Mucosa of gallbladder (tissue), 1 donor: ENCODE data around the gene PLCD1. TPM values are rescaled to one million over a fixed set of nuclear protein-coding genes. Genes with fewer than 3 reads are reported as not detected.
A peak's percentile ranks its signal among the peaks of the same experiment; 100 is the strongest.
"Not testable (repeated sequence)": the region's sequence is repeated elsewhere in the genome, so short reads cannot be mapped to it uniquely, and the experiment has no call there.

ENCODE experiments used
- DNase-seq: peaks from one replicate; pipeline ENCODE4 v3.0.0-alpha.2; 2020; ENCODE audit warnings: low spot score
- total RNA-seq: library from RNA; stranded (reverse); gene quantifications from one replicate; pipeline ENCODE4 v1.2.1, GENCODE V29; 2021
- donor health status: DM: no; HTN: no; CAD: no.

PLCD1 gene
- total RNA-seq, 1 donor from 2014 or later, result 43.9 TPM

DNA sequence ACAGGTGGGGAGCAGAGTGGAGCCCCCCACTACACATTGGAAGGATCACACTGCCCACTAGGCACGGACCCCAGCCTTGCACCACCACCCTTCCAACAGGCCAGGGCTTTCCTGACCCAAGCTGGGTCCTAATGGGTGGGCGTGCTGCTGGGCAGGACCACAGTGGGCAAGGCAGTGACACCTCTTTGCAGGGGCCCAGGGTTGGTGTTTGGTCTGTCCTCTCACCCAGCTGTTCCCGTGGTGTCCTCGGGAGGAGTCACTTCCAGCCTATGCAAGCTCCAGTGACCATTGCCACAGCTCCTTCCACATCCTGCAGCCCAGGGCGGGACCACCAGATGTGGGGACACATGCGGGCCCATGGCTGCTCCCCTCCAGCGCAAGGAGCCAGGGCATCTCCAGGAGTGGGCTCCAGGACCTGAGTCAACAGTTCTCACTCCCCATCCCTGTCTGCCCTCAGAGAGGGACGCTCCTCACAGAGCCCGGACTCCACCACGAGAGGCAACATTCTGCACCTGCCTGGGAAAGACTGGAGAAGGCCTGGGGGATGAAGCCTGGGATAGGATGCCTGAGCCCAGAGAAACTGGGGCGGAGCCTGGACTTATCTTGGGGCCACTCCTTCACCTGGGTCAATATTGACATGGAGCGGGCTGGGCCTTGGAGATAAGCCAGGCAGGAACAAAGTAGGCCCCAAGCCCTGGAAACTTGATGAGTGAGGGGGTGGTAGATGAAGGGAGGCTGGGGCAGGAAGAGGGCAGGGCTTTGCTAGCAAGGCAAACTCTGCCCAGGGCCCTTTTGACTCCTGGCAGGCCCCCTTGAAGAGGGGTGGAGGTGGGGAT lies 42.7 kb downstream of the PLCD1 start:
- peak; percentile 92 for DNase-seq

DNA sequence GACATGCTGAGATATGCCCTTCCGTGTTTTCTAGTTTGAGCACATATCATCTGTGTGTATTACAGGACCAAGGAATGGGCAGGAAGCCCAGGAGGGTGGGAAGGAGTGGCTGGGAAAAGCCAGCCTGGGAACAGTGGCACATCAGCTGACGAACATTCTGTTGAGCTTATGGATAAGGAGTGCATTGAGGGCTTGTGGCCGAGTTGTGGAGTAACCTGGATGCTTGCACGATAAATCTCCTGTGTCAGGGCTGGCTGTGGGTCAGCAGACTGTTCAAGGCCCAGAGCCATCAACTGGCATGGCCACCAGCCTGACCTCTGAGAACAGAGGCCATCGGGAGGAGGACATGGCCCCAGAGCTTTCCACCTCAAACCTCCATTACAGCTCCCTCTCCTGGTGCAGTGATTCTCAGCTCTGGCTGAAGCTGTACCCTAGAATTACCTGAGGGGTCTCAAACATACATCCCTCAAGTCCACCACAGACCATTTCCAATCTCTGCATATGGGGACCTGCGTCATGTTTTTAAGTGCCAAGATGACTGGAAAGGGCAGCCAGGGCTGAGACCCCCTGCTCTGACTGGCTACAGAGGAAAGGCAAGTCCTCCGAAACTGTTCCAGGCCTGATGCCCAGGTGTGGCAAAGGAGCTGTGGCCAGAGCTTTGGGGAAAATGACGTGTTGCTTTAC lies 43.7 kb downstream of the PLCD1 start:
- DNase-seq, result peak; percentile 85

DNA sequence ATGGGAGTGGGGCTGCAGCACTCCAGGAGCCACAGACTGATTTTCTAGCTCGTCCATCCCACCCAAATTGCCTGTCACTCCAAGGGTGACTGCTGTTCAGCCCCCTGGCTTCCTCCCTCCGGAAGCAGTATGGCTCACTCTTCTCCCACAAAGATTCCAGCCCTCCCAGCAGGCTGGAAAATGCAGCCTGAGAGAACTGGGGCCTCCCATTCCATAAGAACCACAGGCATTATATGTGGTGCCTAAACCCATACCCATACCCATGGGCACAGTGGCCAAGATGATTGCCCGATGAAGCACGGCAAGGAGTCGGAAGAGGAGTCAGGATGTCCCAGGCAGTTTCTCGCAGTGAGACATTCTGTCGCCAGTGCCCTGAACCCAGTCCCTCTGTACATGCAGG lies 44.8 kb downstream of the PLCD1 start:
- no peak for DNase-seq

DNA sequence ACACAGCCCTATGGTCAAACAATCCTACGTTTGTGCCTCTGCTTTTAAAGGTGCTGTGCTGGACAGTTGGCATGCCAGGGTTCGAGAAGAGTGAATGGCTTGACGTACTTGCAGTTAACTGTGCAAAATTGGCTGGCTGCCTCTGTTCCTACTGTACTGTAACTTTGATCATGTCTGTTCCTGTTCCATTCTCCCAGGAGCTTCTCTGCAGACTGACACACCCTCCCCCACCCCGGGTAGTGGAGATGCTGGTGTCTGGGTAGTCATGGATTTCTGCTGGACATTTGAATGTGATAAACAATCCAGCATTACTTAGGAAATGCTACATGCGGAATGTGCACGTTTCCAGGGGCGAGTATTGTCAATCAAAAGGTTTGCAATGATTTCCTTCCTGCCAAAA lies 45.4 kb downstream of the PLCD1 start:
- DNase-seq, result no peak

DNA sequence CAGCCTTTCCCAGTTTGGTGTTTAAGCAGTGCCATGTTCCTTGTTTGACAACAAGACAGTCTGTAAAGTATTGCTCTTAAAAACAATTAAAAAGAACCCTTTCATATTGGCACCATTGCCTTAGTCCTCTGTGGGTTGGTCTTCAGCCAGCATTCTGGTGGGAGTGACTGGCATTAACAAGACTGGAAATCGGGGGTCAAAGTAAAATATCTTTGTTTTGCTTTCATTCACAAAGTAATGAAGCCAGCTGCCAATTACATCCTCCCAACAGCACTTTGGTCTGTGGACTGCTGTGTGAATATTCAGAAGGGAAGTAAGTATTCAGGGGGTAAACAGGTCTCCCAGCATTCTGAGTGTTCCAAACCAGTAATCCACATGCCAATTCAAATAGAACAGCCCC lies 47.1 kb downstream of the PLCD1 start:
- DNase-seq, result no peak

DNA sequence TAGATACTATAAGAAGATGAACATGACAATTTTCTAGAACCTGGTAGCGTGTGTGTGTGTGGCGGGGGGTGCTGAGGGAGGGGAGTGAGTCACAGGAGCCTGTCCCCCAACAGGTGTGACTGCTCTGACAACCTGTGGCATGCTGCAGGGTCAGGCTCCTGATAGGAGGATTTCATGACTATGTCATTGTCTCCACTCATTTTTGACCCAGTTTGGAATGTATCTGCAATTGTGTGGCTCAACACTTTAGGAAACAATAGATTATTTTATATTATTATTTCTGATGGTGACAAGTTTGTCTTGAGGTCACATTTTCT lies 48.1 kb downstream of the PLCD1 start:
- DNase-seq, result no peak

DNA sequence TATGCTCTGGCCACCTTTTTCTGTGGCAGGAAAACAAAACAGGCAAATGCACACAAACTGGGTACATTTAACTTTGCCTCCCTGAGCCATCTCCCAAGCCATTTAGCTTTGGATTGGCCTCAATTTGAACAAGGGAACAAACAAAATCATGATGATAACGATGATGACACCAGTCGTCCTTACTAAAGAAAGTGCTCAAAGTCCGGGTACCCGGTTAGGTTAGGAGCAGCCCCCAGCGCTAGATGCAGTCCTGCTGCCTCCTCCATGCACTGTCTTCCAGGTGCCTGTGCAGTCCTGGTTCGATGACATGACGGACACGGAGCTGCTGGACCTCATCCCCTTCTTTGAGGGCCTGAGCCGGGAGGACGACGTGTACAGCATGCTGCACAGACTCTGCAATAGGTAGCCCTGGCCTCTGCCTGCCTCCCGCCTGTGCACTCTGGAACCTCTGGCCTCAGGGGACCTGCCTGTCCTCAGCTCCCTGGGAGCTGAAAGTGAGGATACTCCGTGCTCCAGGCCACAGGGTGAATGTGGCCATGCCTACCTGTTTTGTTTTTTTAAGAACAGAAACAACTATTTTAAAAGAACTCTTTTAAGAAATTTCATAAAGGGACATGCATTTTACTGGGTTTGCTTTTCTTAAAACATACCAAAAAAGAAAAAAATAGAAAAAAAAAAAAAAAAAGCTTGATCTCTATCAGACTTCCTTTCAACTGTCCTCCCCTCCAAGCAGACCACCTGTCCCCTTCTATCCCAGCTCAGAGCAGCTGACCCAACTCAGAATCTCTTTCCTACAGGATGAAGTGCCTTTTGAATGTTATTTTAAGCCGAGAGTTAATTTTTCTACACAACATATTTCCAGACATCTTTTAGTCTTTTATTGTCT lies 48.7 kb downstream of the PLCD1 start:
- no peak for DNase-seq

DNA sequence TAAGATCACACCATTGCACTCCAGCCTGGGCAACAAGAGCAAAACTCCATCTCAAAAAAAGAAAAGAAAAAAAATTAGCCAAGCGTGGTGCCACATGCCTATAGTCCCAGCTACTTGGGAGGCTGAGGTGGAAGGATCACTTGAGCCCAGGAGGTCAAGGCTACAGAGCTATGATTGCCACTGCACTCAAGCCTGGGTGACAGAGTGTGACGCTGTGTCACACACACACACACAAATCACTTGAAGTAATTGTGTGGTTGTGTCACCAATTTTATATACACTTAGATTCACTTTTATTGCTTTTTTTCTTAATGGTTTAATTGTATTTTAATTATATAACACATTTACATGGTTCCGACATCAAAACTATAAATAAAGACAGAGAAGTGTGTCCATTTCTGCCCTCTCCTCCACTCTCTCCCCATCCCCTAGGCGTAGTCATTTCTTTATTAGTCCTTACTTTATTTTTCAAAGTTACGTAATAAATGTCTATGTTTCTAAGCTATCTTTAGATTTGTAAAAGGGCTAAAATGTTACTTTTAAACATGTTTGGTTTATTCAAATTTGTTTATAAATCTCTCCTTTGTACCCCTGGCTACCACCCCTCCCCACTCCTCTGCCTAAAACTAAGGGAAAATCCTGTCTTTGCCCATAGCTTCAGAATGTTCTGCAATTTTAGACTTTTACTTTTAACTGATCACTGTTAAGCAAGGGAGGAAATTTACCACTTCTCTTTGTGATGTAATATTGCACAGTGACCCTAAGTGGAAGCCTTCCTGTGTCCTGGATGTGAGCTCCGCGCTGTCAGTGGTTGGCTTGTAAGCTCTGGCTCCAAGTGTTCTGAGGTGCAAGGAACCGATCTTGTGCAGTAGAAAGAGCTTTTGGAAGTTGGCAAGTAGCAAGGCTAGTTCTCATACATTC lies 49.6 kb downstream of the PLCD1 start:
- DNase-seq, result no peak

DNA sequence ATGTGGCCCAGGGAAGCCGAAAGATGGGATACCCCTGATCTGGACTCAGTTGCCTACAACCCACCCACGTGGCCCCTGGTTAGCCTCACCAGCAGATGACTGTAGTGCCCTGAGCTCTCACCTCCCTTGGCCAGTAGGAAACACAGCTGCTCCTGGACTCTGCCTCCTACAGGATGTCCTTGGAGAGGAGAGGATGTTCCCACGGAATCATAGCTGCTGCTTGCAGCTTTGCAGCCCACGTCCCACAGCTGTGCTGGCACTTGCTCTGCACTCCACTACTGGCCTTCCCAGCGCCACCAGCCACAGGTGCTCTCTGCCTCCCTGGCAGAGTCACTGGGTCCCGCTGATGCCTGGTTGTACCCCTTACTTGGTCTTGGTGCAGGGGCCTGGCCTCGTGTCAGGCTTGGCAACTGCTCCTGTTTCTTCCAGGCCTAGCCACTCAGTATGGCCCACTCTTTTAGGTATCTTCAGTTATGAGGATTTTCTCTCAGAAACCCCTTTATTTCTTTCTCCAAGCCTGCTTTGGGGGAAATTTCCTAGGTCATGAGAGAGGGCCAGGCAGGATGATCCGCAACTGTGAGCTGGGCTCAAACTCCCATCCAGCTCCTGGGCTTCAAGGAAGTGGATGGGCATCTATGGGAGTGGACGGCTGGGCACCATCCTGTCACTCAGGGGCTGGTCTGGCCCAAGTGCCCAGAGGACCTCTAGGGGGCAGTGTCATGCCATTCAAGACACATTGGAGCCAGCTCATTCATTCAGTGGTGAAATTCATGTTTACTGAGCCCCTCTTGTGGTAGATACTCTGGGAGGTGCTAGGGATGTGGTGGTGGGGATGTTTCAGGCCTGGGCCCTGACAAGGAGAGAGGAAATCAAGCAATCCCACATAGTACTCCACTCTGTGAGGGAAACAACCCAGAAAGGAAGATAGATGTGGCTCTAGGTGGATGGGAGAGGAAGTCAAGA lies 55.0 kb downstream of the PLCD1 start:
- peak; percentile 69 for DNase-seq

DNA sequence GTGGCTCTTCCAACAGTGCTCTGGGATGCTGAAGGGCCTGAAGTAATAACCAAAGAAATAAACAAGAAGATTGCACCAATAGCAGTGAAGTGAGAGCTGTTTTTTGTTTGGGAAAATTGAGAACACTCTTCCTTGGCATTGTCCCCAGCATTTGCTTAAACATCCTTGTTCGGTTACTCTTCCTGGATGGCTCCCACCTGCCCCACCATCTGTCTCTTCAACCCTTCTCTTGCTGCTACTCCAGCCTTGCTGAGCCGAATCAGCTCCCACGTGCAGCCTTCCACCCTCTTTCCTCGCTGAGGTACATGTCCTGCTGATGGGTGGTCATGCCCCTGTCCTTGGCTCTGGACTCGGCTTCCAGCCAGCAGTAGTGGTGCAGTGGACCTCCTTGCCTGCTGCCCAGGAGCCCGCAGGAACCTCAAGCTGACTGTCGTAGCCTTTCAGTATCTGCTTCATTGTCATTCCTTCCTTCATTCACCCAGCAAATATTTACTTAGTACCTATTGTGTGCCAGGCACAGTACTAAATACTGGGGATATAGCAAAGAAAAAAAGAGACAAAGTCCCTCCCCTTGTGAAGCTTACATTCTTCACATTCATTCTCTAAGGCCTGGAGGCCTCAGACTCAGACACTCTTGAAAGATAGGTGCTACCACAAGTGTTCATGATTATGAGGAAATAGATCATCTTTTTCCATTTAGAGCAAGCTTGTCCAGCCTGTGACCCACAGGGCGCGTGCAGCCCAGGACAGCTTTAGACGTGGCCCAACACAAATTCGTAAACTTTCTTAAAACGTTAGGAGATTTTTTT lies 56.0 kb downstream of the PLCD1 start:
- no peak for DNase-seq

DNA sequence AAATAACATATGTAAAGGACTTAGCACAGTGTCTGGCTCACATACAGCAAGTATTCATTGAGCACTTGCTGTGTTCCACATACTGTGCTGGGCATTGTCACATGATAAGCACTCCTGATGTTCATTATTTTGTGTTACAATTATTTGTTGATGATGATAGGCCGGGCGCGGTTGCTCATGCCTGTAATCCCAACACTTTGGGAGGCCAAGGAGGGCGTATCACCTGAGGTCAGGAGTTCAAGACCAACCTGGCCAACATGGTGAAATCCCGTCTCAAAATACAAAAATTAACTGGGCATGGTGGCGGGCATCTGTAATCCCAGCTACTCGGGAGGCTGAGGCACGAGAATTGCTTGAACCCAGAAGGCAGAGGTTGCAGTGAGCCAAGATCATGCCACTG lies 57.4 kb downstream of the PLCD1 start:
- DNase-seq, result not testable (repeated sequence)

DNA sequence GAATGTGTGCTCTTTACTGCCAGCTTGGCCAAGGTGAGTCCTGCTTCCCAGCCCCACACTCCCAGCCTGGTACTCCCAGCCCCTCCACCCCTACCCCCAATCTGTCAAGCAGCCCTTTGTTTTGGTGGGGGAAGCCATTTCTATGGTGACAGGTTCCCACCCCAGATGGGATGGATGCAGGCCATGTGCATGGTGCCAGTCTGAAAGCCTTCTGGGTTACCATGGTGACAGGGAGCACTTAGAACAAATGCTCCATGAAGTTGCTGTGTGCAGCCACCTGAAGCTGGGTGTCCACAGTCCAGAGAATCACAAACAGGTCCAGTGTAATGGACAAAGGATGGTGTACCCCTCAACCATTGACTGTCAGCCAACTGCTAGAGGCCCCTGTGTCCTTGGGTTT lies 58.0 kb downstream of the PLCD1 start:
- DNase-seq, result no peak

DNA sequence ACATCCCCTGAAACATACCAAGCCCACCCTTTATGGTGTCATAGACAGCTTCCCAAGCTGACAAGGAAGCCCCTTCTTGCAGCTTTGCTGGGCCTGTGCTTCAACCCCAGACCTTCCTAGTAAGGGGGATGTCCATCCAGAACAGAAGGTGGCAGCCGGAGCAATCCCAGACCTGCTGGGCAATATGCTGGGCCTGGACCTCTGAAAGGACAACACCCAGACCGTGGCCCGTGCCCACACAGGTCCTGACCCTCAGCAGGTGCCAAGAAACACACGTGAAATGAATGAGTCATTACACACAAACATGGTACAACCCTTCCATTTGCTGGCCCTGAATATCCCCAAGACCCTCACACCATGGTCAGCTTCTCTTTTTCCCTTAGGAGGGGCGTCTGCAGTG lies 58.6 kb downstream of the PLCD1 start:
- DNase-seq, result no peak

DNA sequence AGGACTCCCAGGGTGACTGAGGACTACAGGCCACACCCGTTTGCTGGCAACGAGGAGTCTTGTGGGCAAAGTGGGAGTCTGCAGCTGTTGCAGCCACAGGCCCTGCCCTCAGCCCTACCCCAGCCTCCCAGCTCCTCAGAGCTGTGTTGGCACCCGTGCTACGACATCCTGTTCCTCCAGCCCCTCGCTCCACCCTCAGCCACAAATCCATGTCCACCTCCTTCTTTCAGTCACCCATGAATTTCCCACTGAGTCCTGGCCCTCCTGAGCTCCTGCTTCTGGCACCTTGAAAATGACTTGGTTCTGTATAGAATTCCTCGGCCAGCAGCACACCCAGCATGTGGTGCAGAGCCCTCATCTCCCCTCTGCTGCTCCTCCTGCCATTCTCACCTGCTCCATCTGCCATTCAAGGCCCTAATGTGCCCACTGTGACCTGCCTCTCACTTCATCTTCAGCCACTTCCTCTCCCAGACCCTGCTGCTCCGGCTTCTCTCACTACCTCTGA lies 59.8 kb downstream of the PLCD1 start:
- DNase-seq, result no peak

DNA sequence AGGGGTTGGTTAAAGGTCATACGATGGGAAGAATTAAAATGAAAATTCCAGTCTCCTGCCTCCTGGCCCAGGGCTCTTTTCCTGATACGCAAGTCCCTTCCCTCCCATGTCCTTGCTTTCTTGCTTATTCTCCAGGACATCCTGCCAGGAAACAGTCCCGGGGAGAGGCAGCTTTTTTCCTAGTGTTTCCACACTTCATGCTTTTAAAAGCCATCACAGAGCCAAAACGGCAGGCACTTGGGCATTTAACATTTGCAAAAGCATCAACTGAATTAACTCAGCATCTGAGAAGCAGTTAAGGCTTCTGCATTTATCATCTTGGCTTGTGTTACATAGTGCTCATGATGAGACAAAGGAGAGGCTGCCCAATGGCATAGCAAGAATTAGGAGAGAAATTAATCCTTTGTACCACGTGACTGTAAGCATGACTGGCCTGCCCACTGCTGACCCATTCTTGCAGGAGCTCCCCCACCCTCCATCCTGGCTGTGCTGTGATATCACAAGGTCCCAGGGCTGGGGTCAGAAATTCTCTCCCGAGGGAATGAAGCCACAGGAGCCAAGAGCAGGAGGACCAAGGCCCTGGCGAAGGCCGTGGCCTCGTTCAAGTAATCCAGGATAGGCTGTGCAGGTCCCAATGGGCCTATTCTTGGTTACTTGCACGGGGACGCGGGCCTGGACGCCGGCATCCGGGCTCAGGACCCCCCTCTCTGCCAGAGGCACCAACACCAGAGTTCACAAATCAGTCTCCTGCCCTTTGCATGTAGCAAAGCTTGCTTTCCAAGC lies 60.4 kb downstream of the PLCD1 start:
- no peak for DNase-seq

DNA sequence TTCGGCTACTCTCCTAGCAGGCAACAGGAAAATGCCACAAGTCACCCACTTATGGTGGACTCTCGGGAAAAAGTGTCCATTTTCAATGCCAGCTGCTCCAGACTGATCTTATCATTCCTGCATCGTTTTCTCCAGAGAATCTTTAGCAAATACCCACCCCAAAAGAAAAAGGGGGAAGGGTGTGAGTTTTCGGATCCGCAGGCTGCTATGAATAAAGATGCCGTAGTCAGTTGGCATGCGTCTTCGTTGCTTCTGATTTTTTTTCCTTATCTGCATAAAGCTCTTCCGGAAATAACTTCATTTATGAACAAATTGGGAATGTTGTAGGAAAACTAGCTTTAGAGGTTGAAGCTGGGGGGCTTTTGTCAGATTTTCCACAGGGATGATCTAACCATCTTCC lies 61.2 kb downstream of the PLCD1 start:
- DNase-seq, result no peak

DNA sequence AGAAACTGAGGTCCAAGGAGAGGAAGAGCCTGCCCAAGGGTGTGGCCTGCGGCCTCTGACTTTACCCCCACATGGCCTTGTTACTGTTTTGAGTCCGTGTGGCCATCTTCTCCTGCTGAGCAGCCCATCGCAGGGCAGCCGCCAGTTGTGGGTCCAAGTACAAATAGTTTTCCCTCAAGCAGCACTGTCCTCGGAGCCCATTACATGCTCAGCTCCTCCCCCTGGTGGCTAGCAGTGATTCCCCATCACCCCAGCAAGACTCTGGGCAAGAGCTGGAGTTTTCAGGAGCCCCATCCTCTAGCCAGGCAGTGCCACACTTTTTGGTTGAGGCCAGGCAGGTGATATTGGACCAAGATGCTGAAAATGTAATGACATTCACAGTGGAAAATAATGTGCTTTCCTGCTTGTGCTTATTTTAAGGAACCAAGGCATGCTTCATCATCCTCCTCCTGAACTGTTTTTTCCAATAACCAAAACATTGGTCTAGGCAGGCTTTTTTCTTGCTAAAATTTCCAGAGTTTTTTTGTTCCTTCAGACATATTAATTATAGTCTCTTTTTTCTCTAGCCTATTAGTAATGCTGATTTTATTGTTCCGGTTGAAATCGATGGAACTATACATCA lies 62.1 kb downstream of the PLCD1 start:
- DNase-seq, result peak; percentile 75

DNA sequence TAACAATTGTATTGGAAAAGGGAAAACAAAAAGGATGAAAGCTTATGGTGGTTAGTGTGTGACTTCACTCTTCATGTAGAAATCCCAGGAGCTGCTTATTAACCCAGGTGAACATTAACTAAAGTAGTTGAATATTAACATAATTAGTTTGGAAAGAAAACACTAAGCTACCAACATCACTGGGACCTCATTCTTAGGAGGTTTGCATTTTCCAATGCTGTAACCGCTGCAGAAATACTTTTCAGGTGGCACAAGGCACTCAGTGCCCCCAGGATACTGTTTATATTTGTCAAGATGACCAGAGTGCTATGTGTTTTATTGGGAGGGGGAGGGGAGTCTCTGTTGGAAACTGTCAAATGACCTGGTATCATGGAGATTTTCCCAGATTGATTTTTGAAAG lies 64.7 kb downstream of the PLCD1 start:
- DNase-seq, result no peak
